HL-60 (cell line): ENCODE data around the gene COL25A1.

Source experiments
- GABPA ChIP-seq: IDR thresholded peaks from 2 replicates; pipeline ENCODE4 v1.6.1; 2012; ENCODE audit warnings: low read depth
- POLR2AphosphoS5 ChIP-seq: IDR thresholded peaks from 2 replicates; pipeline ENCODE4 v1.6.1; 2012; ENCODE audit warnings: low read depth
- SPI1 ChIP-seq: IDR thresholded peaks from 2 replicates; pipeline ENCODE4 v1.6.1; 2012; ENCODE audit warnings: low read depth, mild to moderate bottlenecking, borderline replicate concordance
- TF ChIP-seq, protein P1 (sequence below): IDR thresholded peaks from one replicate; pipeline ENCODE4 v1.5.1; 2011; ENCODE audit warnings: low read length, control low read depth, inconsistent platforms; ENCODE audit not compliant: insufficient read depth
- TF ChIP-seq, protein P2 (sequence below): IDR thresholded peaks from 2 replicates; pipeline ENCODE4 v1.6.1; 2012; ENCODE audit warnings: low read depth; ENCODE audit not compliant: insufficient replicate concordance

DNA sequence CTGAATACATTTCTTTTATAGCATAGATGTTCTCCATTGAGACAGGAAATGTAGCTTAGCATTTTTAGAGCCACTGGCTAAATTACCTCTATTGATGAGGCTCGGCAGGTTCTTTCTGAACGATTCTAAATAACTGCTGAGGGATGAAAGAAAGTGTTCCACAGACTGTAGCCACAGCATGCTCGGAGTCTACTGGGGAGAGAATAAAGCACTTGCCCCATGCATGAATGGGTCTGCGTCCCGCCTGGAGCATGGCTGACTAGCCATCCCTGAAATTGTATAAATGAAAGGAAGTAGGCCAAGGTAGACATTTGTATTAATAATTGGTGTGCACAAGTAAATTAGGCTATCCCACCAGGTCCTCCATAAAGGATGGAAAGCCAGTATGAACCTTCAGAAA, 269.8 kb downstream of the COL25A1 start:
- TF ChIP-seq, protein P1, sequence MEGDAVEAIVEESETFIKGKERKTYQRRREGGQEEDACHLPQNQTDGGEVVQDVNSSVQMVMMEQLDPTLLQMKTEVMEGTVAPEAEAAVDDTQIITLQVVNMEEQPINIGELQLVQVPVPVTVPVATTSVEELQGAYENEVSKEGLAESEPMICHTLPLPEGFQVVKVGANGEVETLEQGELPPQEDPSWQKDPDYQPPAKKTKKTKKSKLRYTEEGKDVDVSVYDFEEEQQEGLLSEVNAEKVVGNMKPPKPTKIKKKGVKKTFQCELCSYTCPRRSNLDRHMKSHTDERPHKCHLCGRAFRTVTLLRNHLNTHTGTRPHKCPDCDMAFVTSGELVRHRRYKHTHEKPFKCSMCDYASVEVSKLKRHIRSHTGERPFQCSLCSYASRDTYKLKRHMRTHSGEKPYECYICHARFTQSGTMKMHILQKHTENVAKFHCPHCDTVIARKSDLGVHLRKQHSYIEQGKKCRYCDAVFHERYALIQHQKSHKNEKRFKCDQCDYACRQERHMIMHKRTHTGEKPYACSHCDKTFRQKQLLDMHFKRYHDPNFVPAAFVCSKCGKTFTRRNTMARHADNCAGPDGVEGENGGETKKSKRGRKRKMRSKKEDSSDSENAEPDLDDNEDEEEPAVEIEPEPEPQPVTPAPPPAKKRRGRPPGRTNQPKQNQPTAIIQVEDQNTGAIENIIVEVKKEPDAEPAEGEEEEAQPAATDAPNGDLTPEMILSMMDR, result no peak
- TF ChIP-seq SPI1, result no peak
- TF ChIP-seq POLR2AphosphoS5, result no peak
- no peak for TF ChIP-seq GABPA
- TF ChIP-seq, protein P2, sequence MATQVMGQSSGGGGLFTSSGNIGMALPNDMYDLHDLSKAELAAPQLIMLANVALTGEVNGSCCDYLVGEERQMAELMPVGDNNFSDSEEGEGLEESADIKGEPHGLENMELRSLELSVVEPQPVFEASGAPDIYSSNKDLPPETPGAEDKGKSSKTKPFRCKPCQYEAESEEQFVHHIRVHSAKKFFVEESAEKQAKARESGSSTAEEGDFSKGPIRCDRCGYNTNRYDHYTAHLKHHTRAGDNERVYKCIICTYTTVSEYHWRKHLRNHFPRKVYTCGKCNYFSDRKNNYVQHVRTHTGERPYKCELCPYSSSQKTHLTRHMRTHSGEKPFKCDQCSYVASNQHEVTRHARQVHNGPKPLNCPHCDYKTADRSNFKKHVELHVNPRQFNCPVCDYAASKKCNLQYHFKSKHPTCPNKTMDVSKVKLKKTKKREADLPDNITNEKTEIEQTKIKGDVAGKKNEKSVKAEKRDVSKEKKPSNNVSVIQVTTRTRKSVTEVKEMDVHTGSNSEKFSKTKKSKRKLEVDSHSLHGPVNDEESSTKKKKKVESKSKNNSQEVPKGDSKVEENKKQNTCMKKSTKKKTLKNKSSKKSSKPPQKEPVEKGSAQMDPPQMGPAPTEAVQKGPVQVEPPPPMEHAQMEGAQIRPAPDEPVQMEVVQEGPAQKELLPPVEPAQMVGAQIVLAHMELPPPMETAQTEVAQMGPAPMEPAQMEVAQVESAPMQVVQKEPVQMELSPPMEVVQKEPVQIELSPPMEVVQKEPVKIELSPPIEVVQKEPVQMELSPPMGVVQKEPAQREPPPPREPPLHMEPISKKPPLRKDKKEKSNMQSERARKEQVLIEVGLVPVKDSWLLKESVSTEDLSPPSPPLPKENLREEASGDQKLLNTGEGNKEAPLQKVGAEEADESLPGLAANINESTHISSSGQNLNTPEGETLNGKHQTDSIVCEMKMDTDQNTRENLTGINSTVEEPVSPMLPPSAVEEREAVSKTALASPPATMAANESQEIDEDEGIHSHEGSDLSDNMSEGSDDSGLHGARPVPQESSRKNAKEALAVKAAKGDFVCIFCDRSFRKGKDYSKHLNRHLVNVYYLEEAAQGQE, result no peak
